Ascending aorta (tissue), 2 donors: ENCODE measurements around the gene SIRT2. TPM values are rescaled to one million over a fixed set of nuclear protein-coding genes. Genes with fewer than 3 reads are reported as not detected.

Experiments
- DNase-seq, 2 donors: peaks; one replicate each; pipeline ENCODE4 v3.0.0-alpha.2; 2019; ENCODE audit warnings: low spot score in 2 of 2
- H3K27ac ChIP-seq, 2 donors: fragments of 200-600 bp; sonication (generic); one replicate each; pipeline ENCODE4 v1.5.1; 2016 to 2017; ENCODE audit warnings: mild to moderate bottlenecking in 1 of 2
- H3K27me3 ChIP-seq: fragments of 200-600 bp; sonication (generic); one replicate; pipeline ENCODE4 v1.5.1; 2017
- H3K36me3 ChIP-seq, 2 donors: fragments of 200-600 bp; sonication (generic); one replicate each; pipeline ENCODE4 v1.5.1; 2016
- H3K4me1 ChIP-seq, 2 donors: fragments of 200-600 bp; sonication (generic); one replicate each; pipeline ENCODE4 v1.5.1; 2016 to 2017; ENCODE audit warnings: mild to moderate bottlenecking in 1 of 2
- H3K4me3 ChIP-seq, 2 donors: fragments of 200-600 bp; sonication (generic); one replicate each; pipeline ENCODE4 v1.5.1; 2016 to 2017; ENCODE audit warnings: mild to moderate bottlenecking in 1 of 2
- H3K9me3 ChIP-seq, 2 donors: fragments of 200-600 bp; sonication (generic); one replicate each; pipeline ENCODE4 v1.5.1; 2016
- intact Hi-C: fragments of 100-400 bp; cut with DNase I; formaldehyde crosslinking; loops from one replicate; pipeline ENCODE4 v1.15.1; 2023
- total RNA-seq: library from RNA; depleted of rRNA; stranded (reverse); fragments of >200 nt; gene quantifications from one replicate; pipeline ENCODE4 v1.1.0, GENCODE V29; 2016
- TF ChIP-seq, protein P1 (sequence below), 3 experiments: fragments of 200-600 bp in 2 of 3; fragments of 450-650 bp in 1 of 3; sonication (generic) in 2 of 3; IDR thresholded peaks; one replicate each; pipeline ENCODE4 v1.5.1; 2016 to 2019; ENCODE audit warnings: antibody characterized with exemption in 3 of 3, mild to moderate bottlenecking in 1 of 3, moderate library complexity in 1 of 3

The SIRT2 gene
- total RNA-seq, 1 donor from 2014 or later, result 53.1 TPM

- H3K36me3 ChIP-seq, result peaks cover 59 to 62% of the 10 kb centered on the region in 2 donors
These were observed 62.3 kb downstream of the SIRT2 start for GRCh38 chr19:38836983-38837626.

DNA sequence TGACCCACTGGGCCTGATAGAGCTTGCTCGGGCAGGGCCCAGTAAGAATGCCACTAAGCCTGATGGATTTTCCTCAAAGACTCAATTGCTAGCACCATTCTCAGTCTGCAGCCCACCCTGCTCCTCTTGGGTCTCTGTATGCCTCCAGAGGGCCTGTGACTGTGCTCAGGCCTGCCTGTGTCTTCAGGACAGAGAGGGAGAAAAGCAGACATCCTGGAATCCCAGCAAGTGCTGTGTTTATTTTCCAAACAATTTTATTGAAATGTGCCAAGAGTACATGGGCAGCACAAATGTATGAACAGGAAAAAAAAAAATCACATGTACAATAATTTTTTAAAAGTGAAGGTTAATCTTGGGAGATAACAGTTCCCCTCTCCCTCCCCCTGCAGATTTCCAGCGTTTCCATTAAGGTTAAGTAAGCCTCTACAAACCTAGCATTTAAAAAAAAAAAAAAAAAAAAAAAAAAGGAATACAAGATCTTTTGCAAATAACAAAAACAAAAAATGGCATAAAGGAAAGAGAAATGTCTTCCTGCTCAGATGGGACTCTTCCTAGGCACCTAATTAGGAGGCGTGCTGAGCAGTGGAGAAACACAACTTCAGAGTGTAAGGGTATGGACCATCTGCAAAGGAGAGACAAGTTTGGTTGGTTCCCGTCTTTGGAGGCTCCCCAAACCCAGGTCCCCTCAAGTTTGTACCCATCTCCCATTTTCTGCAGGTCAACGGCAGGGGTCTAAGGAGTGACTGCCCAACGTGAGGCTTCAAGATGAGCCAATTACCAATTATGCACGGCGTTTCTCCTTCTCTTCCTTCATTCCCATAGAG is 63.0 kb downstream of the SIRT2 start:
- H3K36me3 ChIP-seq, result peaks cover 51 to 55% of the 10 kb centered on the region in 2 donors
- peaks cover 6 to 18% of the 10 kb centered on the region in 2 donors for H3K4me1 ChIP-seq
- H3K9me3 ChIP-seq, result no peaks in the 10 kb centered on the region
- DNase-seq, result no peak
- H3K27me3 ChIP-seq, result no peaks in the 10 kb centered on the region
- peak overlapping the region; percentile 66 to 71 for H3K27ac ChIP-seq
- intact Hi-C loops, result no loop called here
- H3K4me3 ChIP-seq, result no peak overlapping the region
- TF ChIP-seq, protein P1, sequence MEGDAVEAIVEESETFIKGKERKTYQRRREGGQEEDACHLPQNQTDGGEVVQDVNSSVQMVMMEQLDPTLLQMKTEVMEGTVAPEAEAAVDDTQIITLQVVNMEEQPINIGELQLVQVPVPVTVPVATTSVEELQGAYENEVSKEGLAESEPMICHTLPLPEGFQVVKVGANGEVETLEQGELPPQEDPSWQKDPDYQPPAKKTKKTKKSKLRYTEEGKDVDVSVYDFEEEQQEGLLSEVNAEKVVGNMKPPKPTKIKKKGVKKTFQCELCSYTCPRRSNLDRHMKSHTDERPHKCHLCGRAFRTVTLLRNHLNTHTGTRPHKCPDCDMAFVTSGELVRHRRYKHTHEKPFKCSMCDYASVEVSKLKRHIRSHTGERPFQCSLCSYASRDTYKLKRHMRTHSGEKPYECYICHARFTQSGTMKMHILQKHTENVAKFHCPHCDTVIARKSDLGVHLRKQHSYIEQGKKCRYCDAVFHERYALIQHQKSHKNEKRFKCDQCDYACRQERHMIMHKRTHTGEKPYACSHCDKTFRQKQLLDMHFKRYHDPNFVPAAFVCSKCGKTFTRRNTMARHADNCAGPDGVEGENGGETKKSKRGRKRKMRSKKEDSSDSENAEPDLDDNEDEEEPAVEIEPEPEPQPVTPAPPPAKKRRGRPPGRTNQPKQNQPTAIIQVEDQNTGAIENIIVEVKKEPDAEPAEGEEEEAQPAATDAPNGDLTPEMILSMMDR (IDR thresholded peaks at IDR 0.05), result no peak

More at GRCh38 chr19:38836983-38837626, 62.3 kb downstream of the SIRT2 start:
- no peak overlapping the region for H3K4me3 ChIP-seq
- no peaks in the 10 kb centered on the region for H3K27me3 ChIP-seq
- TF ChIP-seq, protein P1 (IDR thresholded peaks at IDR 0.05), result no peak
- DNase-seq, result no peak
- no peaks in the 10 kb centered on the region for H3K9me3 ChIP-seq
- intact Hi-C loops, result no loop called here
- H3K4me1 ChIP-seq, result peaks cover 6 to 16% of the 10 kb centered on the region in 2 donors
- peak overlapping the region in 1 of 2 donors; percentile 11 for H3K27ac ChIP-seq

DNA sequence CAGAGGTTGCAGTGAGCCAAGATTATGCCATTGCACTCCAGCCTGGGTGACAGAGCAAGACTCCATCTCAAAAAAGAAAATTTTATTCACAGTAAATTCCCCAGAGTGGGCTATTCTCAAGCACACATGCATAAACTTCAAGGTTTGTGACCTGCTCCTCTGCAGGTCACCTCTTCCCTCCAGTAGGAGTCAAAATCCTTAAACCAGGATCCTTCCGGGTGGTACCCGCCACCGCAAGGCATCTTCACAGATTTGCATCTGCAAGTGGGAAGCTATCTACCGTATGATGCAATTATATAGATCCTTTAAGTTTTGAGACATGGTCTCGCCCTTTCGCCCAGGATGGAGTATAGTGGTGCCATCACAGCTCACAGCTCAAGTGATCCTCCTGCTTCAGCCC is 64.8 kb downstream of the SIRT2 start:
- intact Hi-C loops, result loop anchor here (5.0 kb wide), 2 partner anchors 117 to 508 kb away; partner anchors contain the start of gene SAMD4B
- Histone ChIP-seq H3K36me3 (peaks cover 37 to 45% of the 10 kb centered on the region in 2 donors), H3K27me3 (no peaks in the 10 kb centered on the region), H3K4me1 (peaks cover 6 to 29% of the 10 kb centered on the region in 2 donors), H3K27ac (peak overlapping the region; percentile 65 to 74), H3K4me3 (no peak overlapping the region), H3K9me3 (no peaks in the 10 kb centered on the region)
- DNase-seq, result no peak
- TF ChIP-seq, protein P1 (IDR thresholded peaks at IDR 0.05), result no peak

- no peak for DNase-seq
- intact Hi-C loops, result loop anchor here (5.0 kb wide), 2 partner anchors 117 to 508 kb away; partner anchors contain the start of gene SAMD4B
- Histone ChIP-seq H3K4me1 (peaks cover 6 to 29% of the 10 kb centered on the region in 2 donors), H3K4me3 (no peak overlapping the region), H3K27me3 (no peaks in the 10 kb centered on the region), H3K36me3 (peaks cover 36 to 44% of the 10 kb centered on the region in 2 donors), H3K27ac (peak overlapping the region; percentile 65 to 74), H3K9me3 (no peaks in the 10 kb centered on the region)
- TF ChIP-seq, protein P1 (IDR thresholded peaks at IDR 0.05), result no peak
These were observed 65.3 kb downstream of the SIRT2 start for GRCh38 chr19:38834104-38834490.

DNA sequence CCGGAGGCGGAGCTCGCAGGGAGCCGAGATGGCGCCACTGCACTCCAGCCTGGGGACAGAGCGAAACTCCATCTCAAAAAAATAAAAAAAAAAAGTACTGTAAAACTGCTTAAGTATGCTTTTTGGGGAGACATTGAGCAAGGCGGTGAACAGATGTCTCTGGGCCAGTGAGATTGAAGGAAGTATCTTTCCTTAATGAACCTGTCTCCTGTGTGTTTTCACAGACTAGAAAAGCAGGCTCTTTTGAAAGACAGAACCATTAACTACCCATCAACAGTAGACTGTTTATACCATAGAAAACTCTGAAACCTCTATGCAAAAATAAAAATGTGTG is 66.4 kb downstream of the SIRT2 start:
- Histone ChIP-seq H3K36me3 (peaks cover 25 to 41% of the 10 kb centered on the region in 2 donors), H3K4me1 (peaks cover 6 to 29% of the 10 kb centered on the region in 2 donors), H3K27ac (peak overlapping the region; percentile 82 to 91), H3K9me3 (no peaks in the 10 kb centered on the region), H3K27me3 (no peaks in the 10 kb centered on the region), H3K4me3 (no peak overlapping the region)
- DNase-seq, result no peak
- intact Hi-C loops, result loop anchor here (5.0 kb wide), 2 partner anchors 116 to 509 kb away; partner anchors contain the start of gene SAMD4B
- TF ChIP-seq, protein P1 (IDR thresholded peaks at IDR 0.05), result no peak
